Measurements from ENCODE around the gene PHACTR3.
"Not testable (repeated sequence)": the region's sequence is repeated elsewhere in the genome, so short reads cannot be mapped to it uniquely, and the experiment has no call there.

PHACTR3 gene

GRCh38 chr20:59589086-59589684, 15.2 kb upstream of the PHACTR3 start:
- no peak for DNase-seq

GRCh38 chr20:59591061-59591460, 13.3 kb upstream of the PHACTR3 start:
- no peak for DNase-seq

GRCh38 chr20:59596690-59597089, 7.7 kb upstream of the PHACTR3 start:
- no peak for DNase-seq

GRCh38 chr20:59597240-59597639, 7.1 kb upstream of the PHACTR3 start:
- DNase-seq: no peak

- peak; percentile 3 for DNase-seq
Observed at GRCh38 chr20:59598625-59599310, 5.6 kb upstream of the PHACTR3 start.

GRCh38 chr20:59599941-59600340, 4.4 kb upstream of the PHACTR3 start:
- DNase-seq: no peak

GRCh38 chr20:59600472-59600871, 3.9 kb upstream of the PHACTR3 start:
- DNase-seq: no peak

- no peak for DNase-seq
Observed at GRCh38 chr20:59602546-59603080, 1.7 kb upstream of the PHACTR3 start.

- DNase-seq: no peak
Observed at GRCh38 chr20:59603176-59603575, 1.2 kb upstream of the PHACTR3 start.

- no peak for DNase-seq
Observed at GRCh38 chr20:59604741-59605600, 631 bp downstream of the PHACTR3 start.

GRCh38 chr20:59605601-59606364, 1.4 kb downstream of the PHACTR3 start:
- DNase-seq: no peak

GRCh38 chr20:59606566-59606965, 2.2 kb downstream of the PHACTR3 start:
- DNase-seq: no peak

GRCh38 chr20:59608396-59608795, 4.1 kb downstream of the PHACTR3 start:
- DNase-seq: no peak

GRCh38 chr20:59608871-59609270, 4.5 kb downstream of the PHACTR3 start:
- no peak for DNase-seq

GRCh38 chr20:59611286-59611685, 6.9 kb downstream of the PHACTR3 start:
- DNase-seq: no peak

- no peak for DNase-seq
Observed at GRCh38 chr20:59613861-59614260, 9.5 kb downstream of the PHACTR3 start.

GRCh38 chr20:59614714-59615113, 10.4 kb downstream of the PHACTR3 start:
- DNase-seq: no peak

GRCh38 chr20:59616306-59616705, 12.0 kb downstream of the PHACTR3 start:
- DNase-seq: no peak

GRCh38 chr20:59617221-59617620, 12.9 kb downstream of the PHACTR3 start:
- no peak for DNase-seq

GRCh38 chr20:59618131-59618530, 13.8 kb downstream of the PHACTR3 start:
- DNase-seq: no peak

- not testable (repeated sequence) for DNase-seq
Observed at GRCh38 chr20:59618585-59618984, 14.2 kb downstream of the PHACTR3 start.

GRCh38 chr20:59620860-59621505, 16.6 kb downstream of the PHACTR3 start:
- no peak for DNase-seq
